K562 (cell line): ENCODE results near the gene PTTG1IP. TPM values are rescaled to one million over a fixed set of nuclear protein-coding genes. Genes with fewer than 3 reads are reported as not detected.

Experiments
- ATAC-seq: fragments of 200-7000 bp; cut with Tn5 transposase; 3 replicates; pipeline ENCODE4 v1.9.1; 2020; ENCODE audit warnings: moderate library complexity
- BruUV-seq: library from RNA; stranded (reverse); fragments of 400-500 nt; replicated peaks from 2 replicates; lab custom pipeline; 2021; lab: Mats Ljungman, UMichigan
- CTCF ChIA-PET: fragments of 300-600 bp; formaldehyde crosslinking; extraction: SDS; loops from one replicate; lab custom pipeline; 2021; ENCODE audit warnings: low intra/inter-chr PET ratio; lab: Yijun Ruan, JAX
- POLR2A ChIA-PET: fragments of 300-600, 350-650 bp; sonication (Branson Sonifier 250); formaldehyde crosslinking; extraction: SDS; loops from one replicate; lab custom pipeline; 2021; ENCODE audit warnings: antibody characterized with exemption, inconsistent platforms; lab: Yijun Ruan, JAX
- DNase-seq, 4 experiments: peaks; one replicate each; pipeline versions ENCODE4 v3.0.0 to v3.0.0-alpha.2; 2011 to 2018; ENCODE audit warnings: low spot score in 3 of 4, mixed read lengths in 3 of 4; ENCODE audit errors: extremely low read depth in 1 of 4
- FAIRE-seq: peaks from 2 replicates; lab custom pipeline; 2011; peaks lifted over from hg19 to GRCh38; lab: Jason Lieb, UNC
- H2AFZ ChIP-seq: 2 replicates; pipeline ENCODE4 v1.6.0; 2011; ENCODE audit warnings: low read depth, low read length, control low read depth, inconsistent platforms
- H3K27ac ChIP-seq: fragments of 200-600 bp; 3 replicates; pipeline ENCODE4 v1.8.0; 2011; ENCODE audit warnings: low read depth, mild to moderate bottlenecking, control low read depth, inconsistent platforms, low read length, moderate library complexity, mixed read lengths; ENCODE audit errors: extremely low read depth
- H3K27me3 ChIP-seq, 2 experiments: fragments of 300-600 bp in 1 of 2; 2 replicates in 1 of 2; 3 replicates in 1 of 2; pipeline versions ENCODE4 v1.6.0 to v1.8.0; 2011; ENCODE audit warnings: inconsistent platforms in 2 of 2, low read length in 2 of 2, mild to moderate bottlenecking in 1 of 2, mixed read lengths in 1 of 2, moderate library complexity in 1 of 2; ENCODE audit not compliant: control insufficient read depth in 2 of 2, insufficient read depth in 2 of 2
- H3K36me3 ChIP-seq: fragments of 300-600 bp; 3 replicates; pipeline ENCODE4 v1.8.0; 2011; ENCODE audit warnings: mild to moderate bottlenecking, low read length, inconsistent platforms; ENCODE audit not compliant: control insufficient read depth, insufficient read depth
- H3K4me1 ChIP-seq, 2 experiments: fragments of 200-600 bp in 1 of 2; replicated peaks in 1 of 2; 2 replicates in 1 of 2; 3 replicates in 1 of 2; pipeline versions ENCODE4 v1.5.1 to v1.8.0; 2011; ENCODE audit warnings: inconsistent platforms in 2 of 2, low read length in 2 of 2, mild to moderate bottlenecking in 1 of 2, mixed read lengths in 1 of 2, moderate library complexity in 1 of 2; ENCODE audit not compliant: control insufficient read depth in 2 of 2, insufficient read depth in 2 of 2
- H3K4me2 ChIP-seq: 2 replicates; pipeline ENCODE4 v1.6.1; 2011; ENCODE audit warnings: low read length, control low read depth, inconsistent platforms, mixed read lengths; ENCODE audit not compliant: insufficient read depth
- H3K4me3 ChIP-seq: fragments of 200-600 bp; sonication (generic), shearing (Covaris generic); 2 replicates; pipeline ENCODE4 v1.5.1; 2016; ENCODE audit warnings: control low read depth, inconsistent platforms
- H3K79me2 ChIP-seq: fragments of 200-600 bp; 3 replicates; pipeline ENCODE4 v1.8.0; 2011; ENCODE audit warnings: low read length, inconsistent platforms; ENCODE audit not compliant: control insufficient read depth, insufficient read depth
- H3K9ac ChIP-seq, 2 experiments: 2 replicates each; pipeline versions ENCODE4 v1.6.0 to v1.6.1; 2011; ENCODE audit warnings: low read depth in 2 of 2, low read length in 2 of 2, control low read depth in 1 of 2, inconsistent platforms in 1 of 2, mild to moderate bottlenecking in 1 of 2, mixed read lengths in 1 of 2; ENCODE audit not compliant: insufficient read depth in 1 of 2
- H3K9me1 ChIP-seq: one replicate; pipeline ENCODE4 v1.6.0; 2011; ENCODE audit warnings: inconsistent platforms, mild to moderate bottlenecking, low read length, moderate library complexity; ENCODE audit not compliant: control insufficient read depth, insufficient read depth
- H3K9me3 ChIP-seq: replicated peaks from 2 replicates; pipeline ENCODE4 v1.5.1; 2011; ENCODE audit warnings: low read depth, low read length, inconsistent platforms; ENCODE audit not compliant: control insufficient read depth, insufficient read depth
- H4K20me1 ChIP-seq: replicated peaks from 2 replicates; pipeline ENCODE4 v1.6.1; 2011; ENCODE audit warnings: low read length, inconsistent platforms, mixed read lengths; ENCODE audit not compliant: control insufficient read depth, insufficient read depth
- MTF1 ChIP-seq: fragments of 250-450 bp; sonication (Bioruptor Pico); IDR thresholded peaks from 2 replicates; pipeline ENCODE4 v1.9.0; 2021; ENCODE audit warnings: moderate library complexity, mild to moderate bottlenecking, inconsistent platforms, borderline replicate concordance
- SPI1 ChIP-seq: IDR thresholded peaks from 2 replicates; pipeline ENCODE4 v1.6.1; 2011; ENCODE audit warnings: low read depth, low read length, control low read depth, borderline replicate concordance
- USF2 ChIP-seq: sonication (generic); formaldehyde crosslinking; IDR thresholded peaks from 2 replicates; pipeline ENCODE4 v1.5.0; 2020; ENCODE audit warnings: missing genetic modification reagents
- ZNF121 ChIP-seq: sonication (generic); formaldehyde crosslinking; conservative IDR thresholded peaks from 2 replicates; pipeline ENCODE4 v1.8.0; 2022; ENCODE audit warnings: missing genetic modification reagents
- WGBS: fragments of 100-300 bp; shearing (Covaris generic); methylation state at CpG from one replicate; pipeline ENCODE4 v1.1.6; 2016; ENCODE audit warnings: low coverage, mixed read lengths; ENCODE audit not compliant: insufficient coverage; ENCODE audit errors: missing lambda C conversion rate; 5-methylcytosine and 5-hydroxymethylcytosine counted together
- in situ Hi-C: fragments of 300-500 bp; cut with MboI; formaldehyde crosslinking; loops from 4 replicates; pipeline ENCODE4 v1.15.0; 2018; ENCODE audit warnings: inconsistent platforms, mixed read lengths
- intact Hi-C: fragments of 100-400 bp; cut with micrococcal nuclease; formaldehyde crosslinking; loops from 2 replicates; pipeline ENCODE4 v1.14.2; 2022
- polyA plus RNA-seq, 8 experiments: library from polyadenylated mRNA; depleted of rRNA in 4 of 8; stranded (reverse) in 5 of 8; unstranded in 3 of 8; fragments of >200 nt; fragmentation: Nextera tagmentation in 2 of 8; fragmentation: Illumina TruSeq in 1 of 8; extraction: Ambion mirVana in 2 of 8; extraction: Trizol in 1 of 8; gene quantifications; 2 replicates each; pipeline versions ENCODE4 v1.2.1 to v1.2.3, GENCODE V29; 2011 to 2014; ENCODE audit warnings: inconsistent platforms in 1 of 8, missing spikeins in 1 of 8
- total RNA-seq, 7 experiments: library from RNA; depleted of rRNA in 6 of 7; stranded (reverse); fragments of >200 nt in 6 of 7; fragmentation: Illumina TruSeq in 2 of 7; extraction: Trizol in 2 of 7; gene quantifications; 2 replicates each; pipeline versions ENCODE4 v1.2.1 to v1.2.3, GENCODE V29; 2011 to 2021; ENCODE audit warnings: low replicate concordance in 1 of 7

Gene PTTG1IP
- total and polyA plus RNA-seq, 9 of the 15 experiments (the other 6 are each of a cell fraction or from before 2014, with no cell fraction given) = 5.0 to 99.3 (median 82.4) TPM

GRCh38 chr21:44920694-44921604, 47.5 kb upstream of the PTTG1IP start, which contains the start of gene ITGB2:
ITGB2 (minus strand) TSS chr21:44920899; CDS start chr21:44910782, 10,117 bp downstream.
- Histone ChIP-seq H3K27ac (no peak within 1 kb of the TSS; the same call in 2 of the 3 replicates), H3K36me3 (no peaks in the 10 kb centered on the region), H2AFZ (no peak within 1 kb of the TSS), H3K9ac (no peak within 1 kb of the TSS), H3K79me2 (no peaks in the 10 kb centered on the region), H3K4me3 (no peak within 1 kb of the TSS), H3K4me2 (no peak within 1 kb of the TSS), H3K9me1 (no peaks in the 10 kb centered on the region), H3K9me3 (no peaks in the 10 kb centered on the region), H3K27me3 (peaks cover 41 to 57% of the 10 kb centered on the region in 2 experiments), H4K20me1 (0 out of 2 replicates have a peak, but pooled peaks cover 3% of the 10 kb centered on the region), H3K4me1 (peaks cover 0 to 28% of the 10 kb centered on the region in 2 experiments; a peak in 1 of 5 replicates)
- CTCF ChIA-PET = no interaction called here
- TF ChIP-seq MTF1 (CRISPR knock-in tag) = no peak
- TF ChIP-seq ZNF121 (CRISPR knock-in tag) = no peak
- no peak for TF ChIP-seq USF2 (CRISPR knock-in tag)
- peak; percentile 60; the same call in 1 of the 2 replicates for TF ChIP-seq SPI1
- ATAC-seq (peak; percentile 20; the same call in 2 of the 3 replicates), DNase-seq (no peak), FAIRE-seq (no peak)
- in situ Hi-C loops (no loop called here), intact Hi-C loops (loop anchor here (10.0 kb wide), 1 partner anchor 406 kb away; no protein-coding TSS in a partner anchor)
- BruUV-seq = no TSS peak
- WGBS = 13% methylated on average over 29 of the region's 29 CpGs
- POLR2A ChIA-PET = no interaction called here
